NT2/D1 (cell line): ENCODE results near the gene SCN7A.
A peak's percentile ranks its signal among the peaks of the same experiment; 100 is the strongest.

Experiments used
- DNase-seq: peaks from one replicate; pipeline ENCODE4 v3.0.0-alpha.2; 2011; ENCODE audit warnings: low read depth, low spot score
- H3K27me3 ChIP-seq: 2 replicates; pipeline ENCODE4 v1.6.0; 2011; ENCODE audit warnings: mild to moderate bottlenecking; ENCODE audit not compliant: insufficient read length, insufficient read depth
- H3K36me3 ChIP-seq: 2 replicates; pipeline ENCODE4 v1.6.1; 2011; ENCODE audit warnings: mild to moderate bottlenecking, low read length, mixed read lengths; ENCODE audit not compliant: insufficient read depth, insufficient read length
- H3K4me1 ChIP-seq: 2 replicates; pipeline ENCODE4 v1.5.1; 2011; ENCODE audit not compliant: insufficient read depth, insufficient read length
- H3K4me3 ChIP-seq: 2 replicates; pipeline ENCODE4 v1.5.1; 2011; ENCODE audit warnings: low read depth; ENCODE audit not compliant: insufficient read length
- H3K9ac ChIP-seq: 2 replicates; pipeline ENCODE4 v1.6.0; 2011; ENCODE audit warnings: low read depth; ENCODE audit not compliant: insufficient read length
- H3K9me3 ChIP-seq: 2 replicates; pipeline ENCODE4 v1.5.1; 2011; ENCODE audit warnings: mild to moderate bottlenecking, low read length; ENCODE audit not compliant: insufficient read depth
- SUZ12 ChIP-seq: IDR thresholded peaks from 2 replicates; pipeline ENCODE4 v1.6.1; 2011; ENCODE audit not compliant: insufficient read length, insufficient read depth; ENCODE audit errors: extremely low read depth
- YY1 ChIP-seq: IDR thresholded peaks from 2 replicates; pipeline ENCODE4 v1.6.1; 2011; ENCODE audit not compliant: insufficient read length, insufficient read depth
- ZNF274 ChIP-seq: IDR thresholded peaks from 2 replicates; pipeline ENCODE4 v1.6.1; 2011; ENCODE audit warnings: mild to moderate bottlenecking, low read depth, low read length

The SCN7A gene

DNA sequence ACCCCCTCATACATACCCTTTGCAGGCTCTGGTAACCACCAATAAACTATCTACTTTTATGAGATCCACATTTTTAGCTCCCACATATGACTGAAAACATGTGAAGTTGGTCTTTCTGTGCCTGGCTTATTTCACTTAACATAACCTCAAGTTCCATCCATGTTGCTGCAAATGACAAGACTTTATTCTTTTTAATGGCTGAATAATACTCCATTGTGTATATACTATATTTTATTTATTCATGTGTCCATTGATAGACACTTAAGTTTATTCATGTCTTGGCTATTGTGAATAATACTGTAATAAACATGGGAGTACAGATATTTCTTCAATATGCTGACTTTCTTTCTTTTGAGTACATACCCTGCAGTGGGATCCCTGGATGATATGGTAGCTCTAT, 45.9 kb downstream of the SCN7A start:
- no peaks in the 10 kb centered on the region for H3K36me3 ChIP-seq
- no peaks in the 10 kb centered on the region for H3K27me3 ChIP-seq
- no peaks in the 10 kb centered on the region for H3K9me3 ChIP-seq

DNA sequence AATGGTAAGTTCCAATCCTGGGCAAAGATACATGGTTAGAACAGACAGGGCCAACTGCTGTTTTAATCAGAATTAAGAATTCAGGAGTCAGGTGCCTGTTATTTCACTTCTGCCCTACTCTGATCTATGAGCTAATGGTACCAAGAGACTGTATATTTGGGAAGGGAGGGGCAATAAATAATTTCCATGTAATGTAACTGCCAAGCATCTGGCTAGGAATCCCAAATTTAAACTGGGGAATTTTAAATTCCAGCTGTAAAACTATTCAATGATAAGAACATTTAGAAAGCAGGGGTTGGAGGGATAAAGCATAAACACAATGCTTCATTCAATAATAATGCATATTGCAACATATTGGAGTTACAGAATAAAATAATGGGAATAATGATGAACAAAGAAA, 49.7 kb downstream of the SCN7A start:
- TF ChIP-seq SUZ12: no peak
- TF ChIP-seq ZNF274: no peak
- TF ChIP-seq YY1: no peak
- Histone ChIP-seq H3K9me3 (no peaks in the 10 kb centered on the region), H3K36me3 (no peaks in the 10 kb centered on the region), H3K4me3 (no peak overlapping the region), H3K4me1 (no peaks in the 10 kb centered on the region), H3K27me3 (no peaks in the 10 kb centered on the region), H3K9ac (no peak overlapping the region)
- no peak for DNase-seq

More for the DNA sequence above, 45.9 kb downstream of the SCN7A start:
- no peak overlapping the region for H3K4me3 ChIP-seq
- TF ChIP-seq YY1 (no peak), SUZ12 (no peak), ZNF274 (no peak)
- H3K9ac ChIP-seq: no peak overlapping the region
- no peak for DNase-seq
- H3K4me1 ChIP-seq: no peaks in the 10 kb centered on the region

DNA sequence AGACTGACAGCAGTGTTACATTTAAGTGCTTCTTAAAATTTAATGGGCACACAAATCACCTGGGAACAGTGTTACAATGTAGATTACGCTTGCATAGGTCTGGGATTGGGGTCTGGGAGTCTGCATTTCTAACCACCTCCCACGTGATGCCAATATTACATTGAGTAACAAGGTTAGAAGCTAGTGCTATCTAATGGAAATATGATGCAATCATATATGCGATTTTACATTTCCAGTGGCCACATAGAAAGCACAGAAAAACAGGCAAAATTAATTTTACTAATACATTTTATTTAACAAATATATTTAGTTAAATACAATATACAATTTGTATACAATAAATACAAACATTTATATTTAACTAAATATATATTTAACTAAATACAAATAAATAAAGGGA, 53.7 kb downstream of the SCN7A start:
- H3K4me1 ChIP-seq: no peaks in the 10 kb centered on the region
- H3K9me3 ChIP-seq: peaks cover 15% of the 10 kb centered on the region; the same call in 1 of the 2 replicates
- TF ChIP-seq SUZ12 (no peak), YY1 (no peak), ZNF274 (no peak)
- no peak for DNase-seq
- H3K36me3 ChIP-seq: no peaks in the 10 kb centered on the region
- H3K4me3 ChIP-seq: no peak overlapping the region
- no peak overlapping the region for H3K9ac ChIP-seq
- H3K27me3 ChIP-seq: no peaks in the 10 kb centered on the region

DNA sequence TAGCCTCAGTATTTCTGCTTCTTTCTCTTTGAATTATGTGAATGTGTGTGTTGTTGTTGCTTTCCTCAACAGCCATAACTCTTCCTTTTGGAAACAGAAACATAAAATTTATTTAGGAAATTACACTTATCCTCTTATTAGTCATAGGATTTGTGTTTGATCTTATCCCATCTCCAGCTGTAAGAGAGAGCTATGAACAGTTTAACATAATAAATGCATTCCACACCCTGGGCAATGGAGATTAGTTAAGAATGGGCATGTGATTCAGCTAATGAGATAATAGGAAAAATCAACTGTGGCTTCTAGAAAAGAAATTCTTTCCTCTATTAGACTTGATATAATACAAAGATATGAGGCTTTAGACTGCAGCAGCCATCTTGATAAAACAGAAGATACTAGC, 55.0 kb downstream of the SCN7A start:
- Histone ChIP-seq H3K9ac (no peak overlapping the region), H3K27me3 (no peaks in the 10 kb centered on the region), H3K4me3 (no peak overlapping the region), H3K36me3 (no peaks in the 10 kb centered on the region), H3K4me1 (no peaks in the 10 kb centered on the region), H3K9me3 (peaks cover 15% of the 10 kb centered on the region; the same call in 1 of the 2 replicates)
- DNase-seq: no peak
- TF ChIP-seq YY1 (no peak), SUZ12 (no peak), ZNF274 (no peak)

DNA sequence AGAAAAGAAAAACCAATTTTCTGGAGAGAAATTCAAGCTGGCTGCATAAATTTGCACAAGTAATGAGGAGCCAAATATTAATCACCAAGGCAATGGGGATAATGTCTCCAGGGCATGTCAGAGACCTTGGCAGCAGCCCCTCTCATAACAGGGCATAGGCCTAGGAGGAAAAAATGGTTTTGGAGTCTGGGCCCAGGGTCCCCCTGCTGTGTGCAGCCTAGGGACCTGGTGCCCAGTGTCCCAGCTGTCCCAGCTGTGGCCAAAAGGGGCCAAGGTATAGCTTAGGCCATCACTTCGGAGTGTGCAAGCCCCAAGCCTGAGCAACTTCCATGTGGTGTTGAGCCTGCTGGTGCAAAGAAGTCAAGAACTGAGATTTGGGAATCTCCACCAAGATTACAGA, 57.1 kb downstream of the SCN7A start:
- H3K27me3 ChIP-seq: no peaks in the 10 kb centered on the region
- TF ChIP-seq YY1 (no peak), SUZ12 (no peak)
- no peak overlapping the region for H3K9ac ChIP-seq
- peaks cover 15% of the 10 kb centered on the region; the same call in 1 of the 2 replicates for H3K9me3 ChIP-seq
- H3K36me3 ChIP-seq: no peaks in the 10 kb centered on the region
- no peaks in the 10 kb centered on the region for H3K4me1 ChIP-seq
- no peak overlapping the region for H3K4me3 ChIP-seq
- no peak for DNase-seq

DNA sequence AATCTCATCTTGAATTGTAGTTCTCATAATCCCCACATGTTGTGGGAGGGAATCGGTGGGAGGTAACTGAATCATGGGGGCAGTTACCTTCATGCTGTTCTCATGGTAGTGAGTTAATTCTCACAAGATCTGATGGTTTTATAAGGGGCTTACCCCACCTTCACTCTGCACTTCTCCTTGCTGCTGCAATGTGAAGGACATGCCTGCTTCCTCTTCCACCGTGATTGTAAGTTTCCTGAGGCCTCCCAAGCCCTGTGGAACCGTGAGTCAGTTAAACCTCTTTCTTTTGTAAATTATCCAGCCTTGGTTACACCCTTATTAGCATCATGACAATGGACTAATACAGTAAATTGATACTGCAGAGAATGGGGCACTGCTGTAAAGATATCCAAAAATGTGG, 57.9 kb downstream of the SCN7A start:
- Histone ChIP-seq H3K4me1 (no peaks in the 10 kb centered on the region), H3K4me3 (no peak overlapping the region), H3K9ac (no peak overlapping the region), H3K36me3 (no peaks in the 10 kb centered on the region), H3K9me3 (peaks cover 15% of the 10 kb centered on the region; the same call in 1 of the 2 replicates), H3K27me3 (no peaks in the 10 kb centered on the region)
- no peak for TF ChIP-seq YY1
- no peak for TF ChIP-seq ZNF274
- no peak for TF ChIP-seq SUZ12
- DNase-seq: peak; percentile 1

DNA sequence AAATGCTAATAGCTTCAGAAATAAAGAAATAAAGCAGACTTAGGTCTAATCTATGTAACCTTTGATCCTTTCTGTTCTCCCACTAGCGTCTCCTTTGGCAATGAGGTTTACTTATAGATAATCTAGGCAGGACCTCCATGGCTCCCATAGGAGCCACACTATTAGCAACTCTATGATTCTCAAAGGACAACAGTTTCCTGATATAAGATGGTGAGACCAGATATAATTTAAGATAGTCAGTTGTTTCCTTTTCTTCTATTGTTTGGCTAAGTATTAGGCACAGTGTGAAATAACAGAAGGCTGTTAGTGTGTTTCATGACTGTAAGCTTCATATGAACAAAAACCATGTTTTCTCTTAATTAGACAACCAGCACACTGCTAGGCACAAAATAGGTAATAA, 59.6 kb downstream of the SCN7A start:
- peaks cover 15% of the 10 kb centered on the region; the same call in 1 of the 2 replicates for H3K9me3 ChIP-seq
- H3K4me3 ChIP-seq: no peak overlapping the region
- H3K27me3 ChIP-seq: no peaks in the 10 kb centered on the region
- H3K9ac ChIP-seq: no peak overlapping the region
- TF ChIP-seq SUZ12 (no peak), ZNF274 (no peak), YY1 (no peak)
- DNase-seq: no peak
- no peaks in the 10 kb centered on the region for H3K36me3 ChIP-seq
- no peaks in the 10 kb centered on the region for H3K4me1 ChIP-seq

DNA sequence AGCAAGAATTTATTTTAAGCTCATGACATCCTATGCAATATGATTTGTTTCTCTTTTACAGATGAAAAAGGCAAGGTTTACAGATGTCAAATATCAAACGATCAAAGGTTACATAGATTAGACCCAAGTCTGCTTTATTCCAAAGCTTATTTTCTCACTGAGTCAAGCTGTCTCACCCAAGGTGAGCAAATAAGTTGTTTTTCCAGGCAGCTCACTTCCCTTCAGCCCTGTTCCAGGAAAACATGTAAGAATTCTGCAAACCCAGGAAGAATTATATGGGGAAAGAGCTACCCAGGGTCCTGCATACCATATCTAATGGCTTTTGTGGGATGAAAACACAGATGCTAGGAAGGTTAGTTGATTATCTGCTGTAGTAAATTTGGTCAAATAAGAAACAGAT, 60.6 kb downstream of the SCN7A start:
- Histone ChIP-seq H3K36me3 (no peaks in the 10 kb centered on the region), H3K4me1 (no peaks in the 10 kb centered on the region), H3K27me3 (no peaks in the 10 kb centered on the region)

More for the DNA sequence above, 60.6 kb downstream of the SCN7A start:
- Histone ChIP-seq H3K9ac (no peak overlapping the region), H3K9me3 (peaks cover 15% of the 10 kb centered on the region; the same call in 1 of the 2 replicates), H3K4me3 (no peak overlapping the region)
- DNase-seq: no peak
- TF ChIP-seq YY1 (no peak), ZNF274 (no peak), SUZ12 (no peak)
